Caco-2 (cell line): ENCODE measurements around the gene SPTBN1. TPM values are rescaled to one million over a fixed set of nuclear protein-coding genes. Genes with fewer than 3 reads are reported as not detected.

ENCODE experiments used
- BruUV-seq: library from RNA; stranded (reverse); fragments of 400-500 nt; replicated peaks from 2 replicates; lab custom pipeline; 2021; lab: Mats Ljungman, UMichigan
- CTCF ChIA-PET: fragments of 300-600 bp; sonication (Branson Sonifier 250); formaldehyde crosslinking; loops from one replicate; lab custom pipeline; 2022; ENCODE audit warnings: antibody characterized with exemption; lab: Charles Lee
- POLR2A ChIA-PET: fragments of 300-600 bp; sonication (Branson Sonifier 250); formaldehyde crosslinking; loops from one replicate; lab custom pipeline; 2022; ENCODE audit warnings: antibody characterized with exemption; lab: Charles Lee
- DNase-seq, 2 experiments: peaks; one replicate each; pipeline versions ENCODE4 v3.0.0 to v3.0.0-alpha.2; 2020 to 2022
- H3K27me3 ChIP-seq: replicated peaks from 2 replicates; pipeline ENCODE4 v1.6.0; 2011; ENCODE audit warnings: low read length; ENCODE audit not compliant: control insufficient read depth, insufficient read depth
- H3K36me3 ChIP-seq: 2 replicates; pipeline ENCODE4 v1.5.1; 2011; ENCODE audit warnings: low read length; ENCODE audit not compliant: control insufficient read depth, insufficient read depth
- H3K4me1 ChIP-seq: fragments of 250-450 bp; sonication (Bioruptor Pico); 2 replicates; pipeline ENCODE4 v1.5.1; 2020; ENCODE audit warnings: mild to moderate bottlenecking
- H3K4me3 ChIP-seq: 2 replicates; pipeline ENCODE4 v1.5.1; 2011; ENCODE audit warnings: low read depth, mild to moderate bottlenecking, control low read depth, low read length
- H3K9me3 ChIP-seq: fragments of 250-450 bp; sonication (Bioruptor Pico); 2 replicates; pipeline ENCODE4 v1.5.1; 2020; ENCODE audit warnings: mild to moderate bottlenecking, moderate library complexity
- H3K27ac Mint-ChIP-seq: one replicate; pipeline ENCODE4 v1.8.0; 2022; ENCODE audit warnings: mixed read lengths; ENCODE audit not compliant: unreplicated experiment
- H3K27me3 Mint-ChIP-seq: one replicate; pipeline ENCODE4 v1.8.0; 2022; ENCODE audit warnings: mixed read lengths; ENCODE audit not compliant: insufficient read depth, unreplicated experiment
- H3K36me3 Mint-ChIP-seq: one replicate; pipeline ENCODE4 v1.8.0; 2022; ENCODE audit warnings: mild to moderate bottlenecking, mixed read lengths; ENCODE audit not compliant: insufficient read depth, unreplicated experiment
- H3K4me1 Mint-ChIP-seq: one replicate; pipeline ENCODE4 v1.8.0; 2022; ENCODE audit warnings: low read depth, mixed read lengths; ENCODE audit not compliant: unreplicated experiment
- H3K4me3 Mint-ChIP-seq: one replicate; pipeline ENCODE4 v1.8.0; 2022; ENCODE audit warnings: mild to moderate bottlenecking, moderate library complexity, mixed read lengths; ENCODE audit not compliant: unreplicated experiment
- H3K9me3 Mint-ChIP-seq: one replicate; pipeline ENCODE4 v1.8.0; 2022; ENCODE audit warnings: mixed read lengths; ENCODE audit not compliant: unreplicated experiment
- CTCF ChIP-seq, 2 experiments: fragments of 200-600 bp in 1 of 2; IDR thresholded peaks; 1 replicate in 1 of 2; 2 replicates in 1 of 2; pipeline versions ENCODE4 v1.5.1 to v1.8.0; 2011 to 2022; ENCODE audit warnings: antibody characterized with exemption in 1 of 2, control low read depth in 1 of 2, inconsistent platforms in 1 of 2, low read depth in 1 of 2, low read length in 1 of 2, mild to moderate bottlenecking in 1 of 2, moderate library complexity in 1 of 2; ENCODE audit not compliant: insufficient read depth in 1 of 2, severe bottlenecking in 1 of 2, unreplicated experiment in 1 of 2
- intact Hi-C: fragments of 100-400 bp; cut with micrococcal nuclease; formaldehyde crosslinking; loops from one replicate; pipeline ENCODE4 v1.10.0; 2022; ENCODE audit not compliant: unreplicated experiment
- total RNA-seq: library from RNA; stranded (reverse); gene quantifications from 2 replicates; pipeline ENCODE4 v1.2.3, GENCODE V29; 2022

SPTBN1 gene
- total RNA-seq, 1 experiment from 2014 or later: 361 TPM

GRCh38 chr2:54635554-54636152, 179.5 kb downstream of the SPTBN1 start:
- BruUV-seq: no TSS peak
- Histone ChIP-seq H3K4me1 (peaks cover 9% of the 10 kb centered on the region), H3K36me3 (peaks cover 16% of the 10 kb centered on the region), H3K4me3 (no peak overlapping the region), H3K9me3 (no peaks in the 10 kb centered on the region), H3K27me3 (no peaks in the 10 kb centered on the region)
- Mint-ChIP-seq H3K36me3 (peaks cover 96% of the 10 kb centered on the region), H3K27ac (no peak overlapping the region), H3K9me3 (no peaks in the 10 kb centered on the region), H3K4me1 (peaks cover 41% of the 10 kb centered on the region), H3K27me3 (no peaks in the 10 kb centered on the region), H3K4me3 (no peak overlapping the region)
- CTCF ChIA-PET: interaction anchor here (1.5 kb wide), 1 partner anchor 29 kb away, joined by 3 read pairs; no protein-coding TSS in a partner anchor
- no peak for TF ChIP-seq CTCF (IDR thresholded peaks at IDR 0.05; ENCODE audit: insufficient read depth in 1 of 2, low read depth in 1 of 2, low read length in 1 of 2, severe bottlenecking in 1 of 2, unreplicated experiment in 1 of 2)
- POLR2A ChIA-PET: no interaction called here
- no peak for DNase-seq
- intact Hi-C loops: no loop called here

- Histone ChIP-seq H3K4me3 (no peak overlapping the region), H3K36me3 (peaks cover 7% of the 10 kb centered on the region), H3K9me3 (no peaks in the 10 kb centered on the region), H3K27me3 (no peaks in the 10 kb centered on the region), H3K4me1 (peaks cover 16% of the 10 kb centered on the region)
- Mint-ChIP-seq H3K4me1 (peaks cover 44% of the 10 kb centered on the region), H3K9me3 (no peaks in the 10 kb centered on the region), H3K36me3 (peaks cover 96% of the 10 kb centered on the region), H3K27me3 (no peaks in the 10 kb centered on the region), H3K27ac (no peak overlapping the region), H3K4me3 (no peak overlapping the region)
- intact Hi-C loops: no loop called here
- CTCF ChIA-PET: interaction anchor here (1.5 kb wide), 1 partner anchor 29 kb away, joined by 3 read pairs; no protein-coding TSS in a partner anchor
- BruUV-seq: no TSS peak
- POLR2A ChIA-PET: no interaction called here
- no peak for TF ChIP-seq CTCF (IDR thresholded peaks at IDR 0.05; ENCODE audit: insufficient read depth in 1 of 2, low read depth in 1 of 2, low read length in 1 of 2, severe bottlenecking in 1 of 2, unreplicated experiment in 1 of 2)
- no peak for DNase-seq
Observed at GRCh38 chr2:54636415-54637139, 180.4 kb downstream of the SPTBN1 start.

GRCh38 chr2:54638103-54638502, 182.0 kb downstream of the SPTBN1 start:
- H3K4me3 Mint-ChIP-seq: no peak overlapping the region
- no peaks in the 10 kb centered on the region for H3K27me3 ChIP-seq
- H3K9me3 Mint-ChIP-seq: no peaks in the 10 kb centered on the region
- H3K4me1 Mint-ChIP-seq: peaks cover 54% of the 10 kb centered on the region
- no peak overlapping the region for H3K4me3 ChIP-seq
- ChIA-PET POLR2A (no interaction called here), CTCF (no interaction called here)
- peaks cover 6% of the 10 kb centered on the region for H3K36me3 ChIP-seq
- no TSS peak for BruUV-seq
- no peak for DNase-seq
- peak overlapping the region; percentile 54 for H3K27ac Mint-ChIP-seq
- no peak for TF ChIP-seq CTCF (IDR thresholded peaks at IDR 0.05; ENCODE audit: insufficient read depth in 1 of 2, low read depth in 1 of 2, low read length in 1 of 2, severe bottlenecking in 1 of 2, unreplicated experiment in 1 of 2)
- H3K27me3 Mint-ChIP-seq: no peaks in the 10 kb centered on the region
- intact Hi-C loops: no loop called here
- peaks cover 16% of the 10 kb centered on the region for H3K4me1 ChIP-seq
- no peaks in the 10 kb centered on the region for H3K9me3 ChIP-seq
- peaks cover 96% of the 10 kb centered on the region for H3K36me3 Mint-ChIP-seq
